NAMALWA (cell line): ENCODE measurements around the gene GPLD1.

Experiments used
- DNase-seq: peaks from one replicate; pipeline ENCODE4 v3.0.0-alpha.2; 2015; ENCODE audit warnings: low spot score

Gene GPLD1

GRCh38 chr6:24455061-24455460, 34.3 kb downstream of the GPLD1 start:
- no peak for DNase-seq

GRCh38 chr6:24454452-24454851, 34.9 kb downstream of the GPLD1 start:
- no peak for DNase-seq

DNA sequence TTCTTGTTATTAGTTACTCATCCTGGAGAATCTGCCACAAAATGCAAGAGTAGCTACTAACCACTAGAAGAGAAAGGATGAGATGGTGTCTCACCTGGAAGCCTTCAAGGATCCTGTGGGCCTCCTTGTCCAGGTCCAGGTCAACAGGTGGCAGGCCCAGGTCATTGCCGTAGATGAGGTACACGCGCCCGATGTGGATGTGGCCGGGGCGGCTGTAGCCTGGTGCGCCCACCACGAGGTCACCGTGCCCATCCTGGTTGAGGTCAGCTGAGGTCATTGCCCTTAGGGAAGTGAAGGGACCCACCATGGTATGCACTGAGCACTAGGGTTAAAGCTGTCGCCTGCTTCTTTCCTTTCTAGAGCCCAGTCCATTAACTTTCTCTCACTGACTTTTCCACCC, 35.5 kb downstream of the GPLD1 start:
- DNase-seq, result no peak

DNA sequence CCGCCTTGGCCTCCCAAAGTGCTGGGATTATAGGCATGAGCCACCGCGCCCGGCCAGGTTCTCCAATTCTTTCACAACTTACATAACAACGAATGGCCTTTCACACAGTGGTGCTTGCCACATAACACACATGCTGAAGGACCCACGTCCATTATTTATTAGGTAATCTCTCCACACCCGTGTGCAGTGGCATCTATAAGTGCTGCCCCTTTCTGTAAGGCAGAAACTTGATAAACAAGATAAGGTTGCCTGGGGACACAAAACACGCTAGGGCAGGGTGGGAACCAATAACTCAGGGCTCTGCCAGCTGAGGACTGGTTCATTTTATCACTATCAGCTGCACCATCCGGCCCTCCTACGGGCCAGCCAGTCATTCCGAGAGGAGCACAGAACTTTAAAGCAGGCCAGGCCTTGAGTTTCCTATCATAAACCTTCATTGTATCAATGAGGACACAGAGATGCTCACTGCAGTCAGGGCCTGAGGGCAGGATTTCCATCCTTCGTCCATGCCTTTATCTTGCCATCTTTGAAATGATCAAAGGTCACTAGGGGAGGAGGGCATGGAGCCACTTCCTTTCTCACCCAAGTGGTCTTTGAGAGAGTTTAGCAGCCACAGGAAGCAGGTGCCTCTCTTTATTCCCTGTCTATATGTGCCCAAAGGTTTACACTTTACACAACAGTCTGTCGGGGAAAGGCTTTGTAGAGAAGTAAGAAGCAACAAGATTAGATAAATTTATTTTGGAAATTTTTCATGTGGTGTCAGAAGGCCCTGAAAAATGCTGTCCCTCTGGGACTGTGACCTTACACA, 37.6 kb downstream of the GPLD1 start:
- DNase-seq, result no peak

- no peak for DNase-seq
Observed at GRCh38 chr6:24448828-24449525, 40.4 kb downstream of the GPLD1 start.

DNA sequence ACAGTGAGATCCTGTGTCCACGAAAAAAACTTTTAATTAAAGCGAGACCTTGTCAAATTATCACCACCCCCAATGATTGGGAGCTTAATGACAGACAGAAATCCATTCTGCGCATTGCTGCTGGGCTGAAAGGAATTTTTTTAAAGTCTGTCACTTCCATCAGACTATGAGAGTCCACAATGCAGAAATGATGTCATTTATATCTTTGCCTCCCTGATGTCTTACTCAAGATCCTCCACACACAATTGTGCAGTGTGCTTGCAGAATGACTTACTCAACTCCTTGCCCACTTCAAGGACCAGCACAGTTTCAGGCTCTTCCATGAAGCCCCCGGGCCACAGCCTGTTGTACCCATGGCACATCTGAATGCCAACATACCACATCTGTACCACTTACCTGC, 41.0 kb downstream of the GPLD1 start:
- no peak for DNase-seq

DNA sequence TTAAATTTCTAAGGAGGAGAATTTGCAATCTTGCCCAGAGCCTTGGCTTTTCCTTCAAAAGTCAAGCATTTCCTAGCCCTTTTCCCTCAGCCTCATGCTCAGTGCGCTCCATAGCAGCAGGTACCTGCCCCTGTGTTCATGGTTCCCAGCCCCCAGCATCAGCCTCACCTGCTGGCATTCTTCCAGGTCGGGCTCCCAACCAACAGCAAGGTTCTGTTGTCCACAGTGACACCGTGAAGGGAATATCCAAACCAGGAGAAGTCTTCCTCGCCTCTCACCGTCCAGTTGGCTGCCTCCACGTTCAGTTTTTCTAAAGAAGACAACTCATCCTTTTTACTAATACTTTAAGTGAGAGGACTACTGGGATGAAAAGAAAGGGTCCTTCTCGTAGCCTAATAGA, 42.7 kb downstream of the GPLD1 start:
- no peak for DNase-seq

DNA sequence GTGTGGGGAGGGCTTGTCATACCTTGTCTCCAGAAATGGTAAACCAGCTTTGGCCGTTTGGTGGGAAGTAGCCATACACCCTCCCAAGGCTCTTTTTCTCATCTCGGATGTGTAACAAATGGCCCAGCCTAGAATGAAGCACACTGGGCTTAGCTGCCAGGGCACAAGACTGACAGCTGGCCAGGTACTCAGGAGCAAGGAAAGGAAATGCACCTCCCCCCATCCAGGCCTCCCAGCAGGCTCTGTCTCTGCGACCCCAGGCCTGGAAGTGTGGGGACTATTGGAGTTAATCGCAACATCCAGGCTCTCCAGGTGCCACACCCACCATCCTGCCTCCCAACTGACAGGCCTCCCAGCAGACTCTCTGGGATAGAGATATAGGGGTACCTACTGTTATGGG, 43.7 kb downstream of the GPLD1 start:
- DNase-seq, result no peak

GRCh38 chr6:24444588-24444987, 44.8 kb downstream of the GPLD1 start:
- DNase-seq, result no peak

DNA sequence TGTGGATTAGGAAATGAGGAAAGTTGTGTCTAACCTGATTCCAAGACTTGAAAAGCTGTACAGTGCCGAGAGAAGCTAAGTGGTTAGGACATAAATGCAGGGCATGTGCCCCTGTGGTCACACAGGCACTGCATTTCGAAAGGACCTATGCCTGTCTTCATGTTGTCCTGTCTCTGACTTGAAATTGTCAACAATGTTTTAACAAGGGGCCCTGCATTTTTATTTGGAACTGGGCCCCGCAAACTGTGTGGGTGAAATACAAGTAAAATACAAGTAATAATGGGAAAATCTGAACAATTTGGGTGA, 47.8 kb downstream of the GPLD1 start:
- DNase-seq, result no peak

- no peak for DNase-seq
Observed at GRCh38 chr6:24440897-24441598, 48.3 kb downstream of the GPLD1 start.

GRCh38 chr6:24439858-24440539, 49.4 kb downstream of the GPLD1 start:
- DNase-seq, result no peak

- DNase-seq, result no peak
Observed at GRCh38 chr6:24436979-24437378, 52.4 kb downstream of the GPLD1 start.

- no peak for DNase-seq
Observed at GRCh38 chr6:24432611-24433010, 56.8 kb downstream of the GPLD1 start.

DNA sequence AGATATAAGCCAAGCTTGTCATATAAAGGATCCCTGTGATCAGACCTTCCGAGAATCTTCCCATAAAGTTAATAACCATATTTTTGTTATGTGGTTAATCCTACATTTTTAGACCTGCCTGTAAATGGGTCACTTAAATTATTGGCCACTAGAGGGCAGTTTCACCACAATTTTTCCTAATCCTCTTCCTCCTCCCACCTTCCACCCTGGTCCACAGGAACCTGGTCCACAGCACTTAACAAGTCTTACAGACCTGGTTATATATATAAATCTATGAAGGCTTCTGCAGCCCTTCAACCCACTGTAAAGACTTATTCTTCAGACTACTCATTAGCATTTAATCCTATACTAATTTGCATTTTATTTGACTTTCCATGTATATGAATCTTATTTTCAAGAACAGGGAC, 58.3 kb downstream of the GPLD1 start:
- DNase-seq, result peak; percentile 72

- DNase-seq, result no peak
Observed at GRCh38 chr6:24430086-24430485, 59.3 kb downstream of the GPLD1 start.

- DNase-seq, result no peak
Observed at GRCh38 chr6:24429146-24429545, 60.2 kb downstream of the GPLD1 start.

GRCh38 chr6:24428615-24429014, 60.8 kb downstream of the GPLD1 start:
- DNase-seq, result no peak

DNA sequence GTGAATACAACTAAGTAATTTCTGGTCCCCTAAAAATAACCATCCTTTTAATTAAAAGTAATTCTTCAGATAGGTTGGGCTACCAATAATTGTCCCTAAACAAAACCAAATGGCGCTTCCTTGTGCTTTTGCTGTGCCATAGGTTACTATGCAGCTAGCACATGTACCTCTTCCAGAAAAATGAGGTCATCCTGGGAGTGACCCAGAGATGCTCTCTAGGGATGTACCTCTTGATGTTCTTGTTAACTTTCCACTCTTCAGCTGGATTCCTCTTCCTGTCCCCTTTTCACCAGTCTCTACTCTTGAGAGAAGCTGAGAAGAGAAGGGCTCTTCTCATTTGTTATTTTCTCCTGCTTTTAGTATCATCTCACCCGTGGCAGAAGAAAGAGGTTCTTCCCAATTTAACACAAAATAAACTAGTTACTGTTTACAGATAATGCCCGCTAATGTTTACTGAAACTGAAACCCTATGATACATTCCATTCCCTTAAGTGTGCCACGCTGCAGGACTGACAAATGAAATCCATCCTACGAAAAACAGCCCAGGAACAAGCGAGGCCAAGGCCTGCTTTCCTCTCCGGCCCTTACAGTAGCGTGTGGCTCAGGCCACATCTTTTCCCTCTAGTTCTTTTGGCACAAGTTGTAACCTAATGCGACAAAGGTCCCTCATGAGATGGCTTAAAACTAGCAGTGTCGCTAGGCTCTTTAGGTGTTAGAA, 62.5 kb downstream of the GPLD1 start:
- DNase-seq, result no peak

DNA sequence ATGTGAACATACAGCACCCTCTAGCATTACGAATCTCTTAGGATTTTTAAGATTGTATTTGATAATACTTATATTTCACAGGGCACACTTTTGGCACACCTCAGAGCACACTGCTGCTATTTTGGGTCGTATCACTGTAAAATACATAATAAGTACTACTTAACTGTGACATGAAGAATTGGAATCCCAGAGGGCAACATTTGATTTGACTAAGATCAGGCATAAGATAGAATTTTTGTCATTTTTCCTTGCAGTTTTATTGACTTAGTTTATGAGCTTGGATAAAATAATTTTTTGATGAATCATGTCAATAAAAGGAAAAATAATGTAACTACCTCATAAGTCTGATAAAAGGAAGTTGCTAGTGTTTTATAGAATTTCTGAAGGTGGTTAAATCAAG, 64.3 kb downstream of the GPLD1 start:
- no peak for DNase-seq

DNA sequence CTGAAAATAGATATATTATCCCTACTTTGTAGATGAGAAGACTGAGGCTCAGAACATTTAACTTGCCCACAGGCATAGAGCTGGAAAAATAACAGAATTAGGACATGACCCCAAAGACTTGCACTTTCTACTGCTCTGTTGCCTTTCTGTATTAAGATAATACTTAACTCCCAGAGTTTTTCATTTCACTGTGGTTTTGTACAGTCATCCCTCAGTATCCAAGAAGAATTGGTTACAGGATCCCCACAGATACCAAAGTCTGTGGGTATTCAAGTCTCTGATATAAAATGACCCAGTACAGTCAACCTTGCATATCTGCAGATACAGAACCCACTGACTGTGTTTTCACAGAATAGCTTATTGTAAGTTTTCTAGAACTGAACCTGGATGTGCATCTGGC, 69.9 kb downstream of the GPLD1 start:
- DNase-seq, result no peak

DNA sequence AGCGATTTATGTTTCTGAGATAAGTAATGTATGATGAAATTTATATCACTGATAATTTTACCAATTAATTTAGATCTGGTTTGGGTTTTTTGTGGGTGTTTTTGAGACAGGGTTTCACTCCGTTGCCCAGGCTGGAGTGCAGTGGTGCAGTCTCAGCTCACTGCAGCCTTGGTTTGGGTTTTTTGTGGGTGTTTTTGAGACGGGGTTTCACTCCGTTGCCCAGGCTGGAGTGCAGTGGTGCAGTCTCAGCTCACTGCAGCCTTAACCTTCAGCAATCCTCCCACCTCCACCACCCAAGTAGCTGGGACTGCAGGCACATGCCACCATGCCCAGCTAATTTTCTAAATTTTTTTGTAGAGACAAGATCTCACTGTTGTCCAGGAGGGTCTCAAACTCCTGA, 73.6 kb downstream of the GPLD1 start:
- DNase-seq, result no peak
